Gastroesophageal sphincter (tissue), 4 donors: Measurements from ENCODE around the gene GPD1L. TPM values are rescaled to one million over a fixed set of nuclear protein-coding genes. Genes with fewer than 3 reads are reported as not detected.

Experiments
- total RNA-seq, 4 donors: library from RNA; depleted of rRNA; stranded (reverse); fragments of >200 nt; gene quantifications; one replicate each; pipeline ENCODE4 v1.1.0, GENCODE V29; 2016

Gene GPD1L
- total RNA-seq, 4 donors from 2014 or later: 85.0 to 162 (median 106) TPM

Other genes starting within 250 kb of the GPD1L start
- gene OSBPL10, start 125.4 kb upstream of the GPD1L start, total RNA-seq: 10 to 100 TPM in 2 of 4 donors, 1 to 10 TPM in 2; 7.9 to 25.5 (median 11.8) TPM
- gene ZNF860, start 124.9 kb upstream of the GPD1L start, total RNA-seq: under 1 TPM; 0.08 to 0.96 (median 0.36) TPM
- gene CMTM8, start 132.1 kb downstream of the GPD1L start, total RNA-seq: 1 to 10 TPM; 1.2 to 3.1 (median 1.6) TPM